Left colon (tissue), 2 donors: ENCODE measurements around the gene R3HDM2. TPM values are rescaled to one million over a fixed set of nuclear protein-coding genes. Genes with fewer than 3 reads are reported as not detected.
A peak's percentile ranks its signal among the peaks of the same experiment; 100 is the strongest.
"Not testable (repeated sequence)": the region's sequence is repeated elsewhere in the genome, so short reads cannot be mapped to it uniquely, and the experiment has no call there.

ENCODE experiments used
- ATAC-seq: fragments of 200-7000 bp; cut with Tn5 transposase; one replicate; pipeline ENCODE4 v1.9.1; 2020; ENCODE audit warnings: mild to moderate bottlenecking, moderate library complexity
- DNase-seq, 2 donors: peaks; one replicate each; pipeline ENCODE4 v3.0.0-alpha.2; 2020
- intact Hi-C, 2 donors: fragments of 100-400 bp; cut with DNase I in 1 of 2; cut with micrococcal nuclease in 1 of 2; formaldehyde crosslinking; loops; one replicate each; pipeline versions ENCODE4 v1.11.2 to v1.14.0; 2022; cut with DNase I, micrococcal nuclease
- total RNA-seq, 2 donors: library from RNA; stranded (reverse); fragmentation: NEBNext Ultra II Directional; extraction: Animal tissue kit (Norgen Biotek cat#: 25700); gene quantifications; one replicate each; pipeline ENCODE4 v1.2.1, GENCODE V29; 2021
- donor health status: DM: no; HTN: no; CAD: no.
- donor health status: DM: yes; HTN: yes; CAD: no.

The R3HDM2 gene
- total RNA-seq, 2 donors from 2014 or later: 62.5 to 62.8 TPM

DNA sequence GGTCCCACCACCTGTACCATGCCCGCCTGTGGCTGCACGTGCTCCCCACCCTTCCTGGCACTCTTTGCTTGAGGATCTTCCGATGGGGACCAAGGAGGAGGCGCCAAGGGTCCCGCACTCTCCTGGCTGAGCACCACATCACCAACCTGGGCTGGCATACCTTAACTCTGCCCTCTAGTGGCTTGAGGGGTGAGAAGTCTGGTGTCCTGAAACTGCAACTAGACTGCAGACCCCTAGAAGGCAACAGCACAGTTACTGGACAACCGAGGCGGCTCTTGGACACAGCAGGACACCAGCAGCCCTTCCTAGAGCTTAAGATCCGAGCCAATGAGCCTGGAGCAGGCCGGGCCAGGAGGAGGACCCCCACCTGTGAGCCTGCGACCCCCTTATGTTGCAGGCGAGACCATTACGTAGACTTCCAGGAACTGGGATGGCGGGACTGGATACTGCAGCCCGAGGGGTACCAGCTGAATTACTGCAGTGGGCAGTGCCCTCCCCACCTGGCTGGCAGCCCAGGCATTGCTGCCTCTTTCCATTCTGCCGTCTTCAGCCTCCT is 25.4 kb upstream of the R3HDM2 start:
- ATAC-seq (peak; percentile 26), DNase-seq (peak in 1 of 2 donors; percentile 48)
- intact Hi-C loops: no loop called here

- ATAC-seq: peak; percentile 27
- intact Hi-C loops: no loop called here
- no peak for DNase-seq
Observed at GRCh38 chr12:57455374-57456144, 24.7 kb upstream of the R3HDM2 start.

- no peak for ATAC-seq
- intact Hi-C loops: loop anchor here in 1 of 2 donors (5.0 kb wide), 1 partner anchor 147 kb away; no protein-coding TSS in a partner anchor
- DNase-seq: no peak
Observed at GRCh38 chr12:57454566-57455373, 23.9 kb upstream of the R3HDM2 start, which contains the start of gene INHBE. TSS of gene INHBE (plus strand) at chr12:57455307. CDS start at chr12:57455537, 230 bp downstream.

- ATAC-seq: no peak
- DNase-seq: no peak
- intact Hi-C loops: loop anchor here in 1 of 2 donors (5.0 kb wide), 1 partner anchor 147 kb away; no protein-coding TSS in a partner anchor
Observed at GRCh38 chr12:57454213-57454565, 23.3 kb upstream of the R3HDM2 start.

GRCh38 chr12:57452937-57453509 is 22.2 kb upstream of the R3HDM2 start:
- intact Hi-C loops: loop anchor here in 1 of 2 donors (5.0 kb wide), 1 partner anchor 146 kb away; no protein-coding TSS in a partner anchor
- ATAC-seq: peak; percentile 73
- peak; percentile 62 to 83 for DNase-seq

DNA sequence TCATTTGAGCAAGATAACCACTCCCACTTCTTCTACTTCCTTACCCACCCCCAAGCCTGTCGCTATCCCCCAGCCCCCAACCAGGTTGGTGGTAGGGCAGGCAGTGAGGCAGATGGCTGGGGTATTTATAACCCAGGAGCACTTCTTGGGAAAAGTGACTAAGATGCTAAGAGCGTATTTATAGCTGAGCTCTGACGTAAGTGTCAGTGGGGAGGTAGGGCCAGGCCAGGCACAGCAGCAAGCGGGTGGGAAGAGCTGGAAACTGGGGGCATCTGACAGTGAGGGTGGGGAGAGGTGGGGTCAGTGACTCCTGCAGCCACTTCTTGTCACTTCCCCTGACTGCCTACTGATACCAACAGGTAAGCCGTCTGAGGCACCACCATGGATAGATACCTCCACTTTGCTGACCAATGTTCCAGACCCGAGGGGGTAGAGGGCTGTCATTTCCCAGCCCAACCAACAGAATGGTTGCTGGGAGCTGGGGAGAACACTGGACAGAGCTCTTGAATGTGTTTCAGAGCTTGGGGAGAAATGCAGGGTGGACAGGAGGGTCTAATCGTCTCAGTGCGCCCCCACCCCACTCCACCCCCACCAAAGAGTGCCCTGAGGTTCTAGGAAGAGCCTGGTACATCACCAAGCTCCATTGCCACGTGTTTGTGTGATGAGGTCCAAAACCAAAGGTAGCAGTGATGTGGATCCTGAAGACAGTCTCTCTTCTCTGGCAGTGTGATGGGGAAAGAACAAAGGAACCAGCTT is 21.5 kb upstream of the R3HDM2 start:
- DNase-seq (no peak), ATAC-seq (no peak)
- intact Hi-C loops: loop anchor here in 1 of 2 donors (5.0 kb wide), 1 partner anchor 145 kb away; no protein-coding TSS in a partner anchor

DNA sequence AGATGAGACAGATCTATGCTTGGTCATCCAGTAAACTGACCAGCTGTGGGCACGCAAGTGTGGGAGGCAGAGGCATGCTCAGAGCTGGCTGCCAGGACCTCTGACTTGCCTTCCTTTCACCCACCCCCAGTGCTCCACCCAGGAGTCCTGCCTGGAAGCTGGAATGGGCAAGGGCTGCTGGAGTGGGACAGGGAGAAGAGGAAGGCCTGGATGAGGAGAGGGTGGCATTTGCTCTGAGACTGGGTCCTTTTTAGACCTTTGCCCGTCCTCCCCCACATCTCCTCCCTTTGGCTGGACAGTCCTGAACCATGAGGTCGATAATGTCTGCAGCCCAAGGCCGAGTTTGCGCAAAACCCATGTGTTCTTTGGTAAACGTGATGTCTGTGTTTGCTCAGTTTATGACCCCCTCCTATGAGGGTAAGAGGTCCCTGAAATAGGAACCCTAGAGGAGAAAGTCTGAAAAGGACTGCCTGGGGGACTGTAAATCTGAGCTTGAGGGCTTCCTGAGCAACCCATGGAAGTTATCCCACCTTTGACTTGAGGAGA is 20.5 kb upstream of the R3HDM2 start:
- ATAC-seq (no peak), DNase-seq (no peak)
- intact Hi-C loops: loop anchor here in 1 of 2 donors (5.0 kb wide), 1 partner anchor 144 kb away; no protein-coding TSS in a partner anchor

DNA sequence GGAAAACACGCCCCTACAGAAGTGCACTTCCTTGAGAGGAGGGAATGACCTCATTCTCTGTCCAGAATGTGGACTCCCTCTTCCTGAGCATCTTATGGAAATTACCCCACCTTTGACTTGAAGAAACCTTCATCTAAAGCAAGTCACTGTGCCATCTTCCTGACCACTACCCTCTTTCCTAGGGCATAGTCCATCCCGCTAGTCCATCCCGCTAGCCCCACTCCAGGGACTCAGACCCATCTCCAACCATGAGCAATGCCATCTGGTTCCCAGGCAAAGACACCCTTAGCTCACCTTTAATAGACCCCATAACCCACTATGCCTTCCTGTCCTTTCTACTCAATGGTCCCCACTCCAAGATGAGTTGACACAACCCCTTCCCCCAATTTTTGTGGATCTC is 19.2 kb upstream of the R3HDM2 start:
- no peak for DNase-seq
- no peak for ATAC-seq
- intact Hi-C loops: loop anchor here in 1 of 2 donors (5.0 kb wide), 1 partner anchor 143 kb away; no protein-coding TSS in a partner anchor

DNA sequence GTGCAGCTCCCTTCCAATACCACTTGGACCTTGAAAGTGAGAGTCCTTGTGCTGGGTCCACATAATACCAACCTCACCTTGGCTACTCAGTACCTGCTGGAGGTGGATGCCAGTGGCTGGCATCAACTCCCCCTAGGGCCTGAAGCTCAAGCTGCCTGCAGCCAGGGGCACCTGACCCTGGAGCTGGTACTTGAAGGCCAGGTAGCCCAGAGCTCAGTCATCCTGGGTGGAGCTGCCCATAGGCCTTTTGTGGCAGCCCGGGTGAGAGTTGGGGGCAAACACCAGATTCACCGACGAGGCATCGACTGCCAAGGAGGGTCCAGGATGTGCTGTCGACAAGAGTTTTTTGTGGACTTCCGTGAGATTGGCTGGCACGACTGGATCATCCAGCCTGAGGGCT is 18.5 kb upstream of the R3HDM2 start:
- no peak for ATAC-seq
- intact Hi-C loops: no loop called here
- no peak for DNase-seq

DNA sequence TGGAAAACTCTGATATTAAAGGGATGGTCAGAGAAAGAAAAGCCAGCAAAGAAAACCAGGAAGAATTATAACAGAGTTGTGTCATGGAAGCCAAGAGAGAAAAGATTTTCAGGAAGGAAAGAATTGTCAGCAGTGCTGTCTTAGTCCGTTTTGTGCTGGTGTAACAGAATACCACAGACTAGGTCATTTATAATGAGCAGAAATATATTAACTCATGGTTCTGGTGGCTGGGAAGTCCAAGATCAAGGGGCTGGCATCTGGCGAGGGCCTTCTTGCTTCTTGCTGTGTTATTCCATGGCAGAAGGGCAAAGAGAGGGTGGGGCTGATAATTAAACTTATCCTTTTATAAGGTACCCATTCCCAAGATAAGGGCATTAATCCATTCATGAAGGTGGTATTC is 17.8 kb upstream of the R3HDM2 start:
- intact Hi-C loops: no loop called here
- no peak for ATAC-seq
- no peak for DNase-seq

DNA sequence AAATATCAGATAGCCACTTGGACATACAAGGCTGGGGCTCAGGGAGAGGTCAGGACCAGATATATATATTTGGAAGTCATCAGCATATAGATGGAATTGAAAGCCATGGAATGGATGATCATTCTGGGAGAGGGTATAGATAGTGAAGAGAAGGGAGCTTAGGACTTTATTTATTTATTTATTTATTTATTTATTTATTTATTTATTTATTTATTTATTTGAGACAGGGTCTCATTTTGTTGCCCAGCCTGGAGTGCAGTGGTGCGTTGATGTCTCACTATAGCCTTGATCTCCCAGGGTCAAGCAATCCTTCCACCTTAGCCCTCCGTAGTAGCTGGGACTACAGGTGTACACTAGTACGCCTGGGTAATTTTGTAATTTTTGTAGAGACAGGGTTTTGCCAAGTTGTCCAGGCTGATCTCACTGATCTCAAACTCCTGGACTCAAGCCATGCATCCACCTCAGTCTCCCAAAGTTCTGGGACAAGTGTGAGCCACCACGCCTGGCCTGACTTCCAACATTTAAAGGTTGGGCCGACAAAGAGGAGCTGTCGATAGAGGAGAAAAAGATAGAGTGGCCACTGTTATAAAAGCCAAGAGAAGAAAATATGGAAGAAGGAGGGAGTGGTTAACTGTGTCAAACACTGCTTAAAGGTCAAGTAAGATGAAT is 15.6 kb upstream of the R3HDM2 start:
- no peak for ATAC-seq
- intact Hi-C loops: no loop called here
- no peak for DNase-seq

DNA sequence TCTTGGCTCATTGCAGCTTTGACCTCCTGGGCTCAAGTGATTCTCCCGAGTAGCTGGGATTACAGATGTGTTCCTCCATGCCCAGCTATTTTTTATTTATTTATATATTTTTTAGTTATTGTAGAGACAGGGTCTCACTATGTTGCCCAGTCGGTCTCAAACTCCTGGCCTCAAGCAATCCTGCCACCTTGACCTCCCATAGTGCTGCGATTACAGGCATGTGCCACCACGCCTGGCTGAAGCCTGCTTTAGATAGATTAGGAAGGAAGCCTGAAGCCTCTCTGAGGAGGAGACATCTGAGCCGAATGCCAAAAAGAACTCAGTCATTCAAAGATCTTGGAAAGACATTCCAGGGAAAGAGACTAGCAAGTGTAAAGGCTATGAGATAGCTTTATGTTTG is 13.9 kb upstream of the R3HDM2 start:
- ATAC-seq (no peak), DNase-seq (no peak)
- intact Hi-C loops: no loop called here

- ATAC-seq, intact Hi-C loops, DNase-seq: not testable (repeated sequence)
Observed at GRCh38 chr12:57444337-57444736, 13.5 kb upstream of the R3HDM2 start.

DNA sequence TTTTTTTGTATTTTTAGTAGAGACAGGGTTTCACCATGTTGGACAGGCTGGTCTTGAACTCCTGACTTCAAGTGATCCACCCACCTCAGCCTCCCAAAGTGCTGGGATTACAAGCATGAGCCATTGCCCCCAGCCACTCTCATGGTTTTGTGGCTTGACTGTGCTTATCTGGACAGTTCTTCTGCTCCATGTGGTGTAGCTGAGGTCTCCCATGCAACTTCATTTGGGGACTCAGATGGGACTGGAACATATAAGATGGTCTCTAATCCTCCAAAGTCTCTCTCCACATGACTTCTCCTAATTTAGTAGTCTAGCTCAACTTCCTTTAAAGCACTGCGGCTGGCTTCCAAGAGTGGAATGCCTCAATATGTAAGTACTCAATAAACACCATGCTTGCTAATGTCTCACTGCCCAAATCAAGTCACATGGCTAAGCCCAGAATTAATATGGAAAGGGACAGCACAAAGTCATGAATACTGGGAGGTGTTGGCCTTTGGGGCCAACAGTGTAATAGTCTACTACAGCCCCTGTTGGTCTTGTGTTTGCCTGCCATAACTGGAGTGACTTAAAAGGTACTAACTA is 11.1 kb upstream of the R3HDM2 start:
- DNase-seq (no peak), ATAC-seq (no peak)
- intact Hi-C loops: no loop called here

GRCh38 chr12:57441393-57441792 is 10.6 kb upstream of the R3HDM2 start:
- intact Hi-C loops, DNase-seq, ATAC-seq: not testable (repeated sequence)

DNA sequence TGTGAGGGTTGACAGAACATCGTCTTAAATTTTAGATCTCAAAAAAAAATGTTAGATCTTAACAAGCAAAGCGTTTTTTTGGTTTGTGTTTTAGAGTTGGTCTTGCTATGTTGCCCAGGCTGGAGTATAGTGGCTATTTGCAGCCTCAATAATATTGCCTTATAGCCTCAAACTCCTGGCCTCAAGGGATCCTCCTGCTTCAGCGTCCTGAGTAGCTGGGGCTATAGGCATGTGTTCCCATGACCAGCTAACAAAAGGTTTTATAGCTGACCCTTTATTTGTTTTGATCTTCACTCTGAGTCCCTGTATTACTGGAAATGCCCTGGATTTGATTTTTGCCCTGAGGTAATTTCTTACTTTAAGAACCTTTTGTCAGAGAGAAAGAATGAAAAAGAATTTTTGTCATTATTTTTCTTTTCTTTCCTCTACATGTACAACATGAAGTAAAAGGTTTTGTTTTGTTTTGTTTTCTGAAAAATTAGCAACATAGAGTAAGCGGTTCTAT is 9.0 kb upstream of the R3HDM2 start:
- DNase-seq (no peak), ATAC-seq (no peak)
- intact Hi-C loops: no loop called here

DNA sequence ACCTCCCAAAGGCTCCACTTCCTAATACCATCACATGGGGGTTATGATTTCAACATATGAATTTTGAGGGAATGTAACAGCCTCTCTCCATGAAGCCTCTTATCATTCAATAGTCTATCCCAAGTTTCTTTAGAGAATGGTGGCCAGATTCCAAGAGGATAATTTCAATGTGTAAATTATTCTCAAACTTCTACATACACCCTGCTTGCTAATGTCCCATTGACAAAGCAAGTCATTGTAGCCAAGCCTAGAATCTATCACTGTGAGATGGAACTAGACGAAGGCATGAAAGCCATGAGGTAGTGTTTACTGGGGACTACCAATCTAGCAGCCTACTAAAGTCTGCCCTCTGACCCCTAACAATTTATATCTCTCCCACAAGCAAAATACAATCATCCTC is 7.6 kb upstream of the R3HDM2 start:
- intact Hi-C loops: no loop called here

More for the DNA sequence above, 7.6 kb upstream of the R3HDM2 start:
- DNase-seq: no peak
- ATAC-seq: no peak
